PFSK-1 (cell line): ENCODE results near the gene TAL1.

Experiments
- SIN3A ChIP-seq: IDR thresholded peaks from 2 replicates; pipeline ENCODE4 v1.6.1; 2012; ENCODE audit warnings: mild to moderate bottlenecking, low read length, moderate library complexity, borderline replicate concordance; ENCODE audit not compliant: insufficient read depth
- TAF1 ChIP-seq: IDR thresholded peaks from 2 replicates; pipeline ENCODE4 v1.6.1; 2012; ENCODE audit warnings: low read length, control low read depth, borderline replicate concordance; ENCODE audit not compliant: insufficient read depth
- TF ChIP-seq, protein P1 (sequence below), 2 experiments: IDR thresholded peaks; 2 replicates each; pipeline versions ENCODE4 v1.6.1 to v1.8.0; 2011 to 2012; ENCODE audit warnings: low read depth in 2 of 2, low read length in 2 of 2, control low read depth in 1 of 2, inconsistent platforms in 1 of 2, mild to moderate bottlenecking in 1 of 2, moderate library complexity in 1 of 2; ENCODE audit not compliant: insufficient read depth in 1 of 2

DNA sequence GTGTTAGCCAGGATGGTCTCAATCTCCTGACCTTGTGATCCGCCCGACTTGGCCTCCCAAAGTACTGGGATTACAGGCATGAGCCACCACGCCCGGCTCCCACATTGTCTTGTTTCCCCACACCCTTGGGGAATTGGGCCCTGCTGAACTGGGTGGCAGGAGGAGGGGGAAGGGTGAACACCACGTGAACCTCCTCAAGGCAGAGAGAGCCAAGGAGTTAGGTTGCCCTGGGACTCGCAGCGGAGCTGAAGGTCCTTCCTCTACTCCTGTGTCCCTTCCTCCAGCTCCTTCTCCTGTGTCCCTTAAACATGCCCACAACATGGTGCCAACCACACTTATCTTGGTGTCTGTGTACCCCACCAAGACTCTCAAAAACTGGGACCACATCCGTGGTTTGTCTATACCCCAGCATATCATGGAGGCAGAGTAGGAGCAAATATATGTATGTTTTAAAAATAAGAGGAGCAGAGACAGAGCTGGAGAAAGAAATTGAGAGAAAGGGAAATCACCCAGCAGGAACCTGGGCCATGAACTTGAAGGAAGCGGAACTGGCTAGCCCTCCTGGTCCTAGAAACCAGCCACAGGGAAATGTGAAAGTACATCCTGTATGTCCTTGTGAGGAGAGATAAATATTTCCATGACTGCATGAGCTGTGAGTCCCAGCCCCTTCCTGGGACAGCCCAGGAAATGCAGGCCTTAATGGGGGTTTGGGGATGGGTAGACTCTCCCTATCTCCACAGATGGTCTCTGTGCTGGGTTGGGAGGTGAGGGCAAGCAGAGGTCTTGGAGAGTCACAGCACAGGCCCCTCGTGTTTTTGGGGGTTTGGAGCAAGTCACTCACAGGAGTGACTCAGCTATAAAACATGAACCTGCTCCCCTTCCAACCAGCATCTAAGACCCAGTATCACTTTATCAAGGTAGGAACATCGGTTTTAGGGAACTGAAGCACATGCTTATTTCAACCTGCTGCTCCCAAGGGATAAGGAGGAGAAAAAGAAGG, 9.4 kb upstream of the TAL1 start:
- TF ChIP-seq, protein P1, sequence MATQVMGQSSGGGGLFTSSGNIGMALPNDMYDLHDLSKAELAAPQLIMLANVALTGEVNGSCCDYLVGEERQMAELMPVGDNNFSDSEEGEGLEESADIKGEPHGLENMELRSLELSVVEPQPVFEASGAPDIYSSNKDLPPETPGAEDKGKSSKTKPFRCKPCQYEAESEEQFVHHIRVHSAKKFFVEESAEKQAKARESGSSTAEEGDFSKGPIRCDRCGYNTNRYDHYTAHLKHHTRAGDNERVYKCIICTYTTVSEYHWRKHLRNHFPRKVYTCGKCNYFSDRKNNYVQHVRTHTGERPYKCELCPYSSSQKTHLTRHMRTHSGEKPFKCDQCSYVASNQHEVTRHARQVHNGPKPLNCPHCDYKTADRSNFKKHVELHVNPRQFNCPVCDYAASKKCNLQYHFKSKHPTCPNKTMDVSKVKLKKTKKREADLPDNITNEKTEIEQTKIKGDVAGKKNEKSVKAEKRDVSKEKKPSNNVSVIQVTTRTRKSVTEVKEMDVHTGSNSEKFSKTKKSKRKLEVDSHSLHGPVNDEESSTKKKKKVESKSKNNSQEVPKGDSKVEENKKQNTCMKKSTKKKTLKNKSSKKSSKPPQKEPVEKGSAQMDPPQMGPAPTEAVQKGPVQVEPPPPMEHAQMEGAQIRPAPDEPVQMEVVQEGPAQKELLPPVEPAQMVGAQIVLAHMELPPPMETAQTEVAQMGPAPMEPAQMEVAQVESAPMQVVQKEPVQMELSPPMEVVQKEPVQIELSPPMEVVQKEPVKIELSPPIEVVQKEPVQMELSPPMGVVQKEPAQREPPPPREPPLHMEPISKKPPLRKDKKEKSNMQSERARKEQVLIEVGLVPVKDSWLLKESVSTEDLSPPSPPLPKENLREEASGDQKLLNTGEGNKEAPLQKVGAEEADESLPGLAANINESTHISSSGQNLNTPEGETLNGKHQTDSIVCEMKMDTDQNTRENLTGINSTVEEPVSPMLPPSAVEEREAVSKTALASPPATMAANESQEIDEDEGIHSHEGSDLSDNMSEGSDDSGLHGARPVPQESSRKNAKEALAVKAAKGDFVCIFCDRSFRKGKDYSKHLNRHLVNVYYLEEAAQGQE (IDR thresholded peaks at IDR 0.05; ENCODE audit: insufficient read depth in 1 of 2, low read depth in 2 of 2, low read length in 2 of 2) = no peak
- TF ChIP-seq SIN3A (no peak), TAF1 (no peak)
